Measurements from ENCODE around the gene TTLL11.
A peak's percentile ranks its signal among the peaks of the same experiment; 100 is the strongest.
"Not testable (repeated sequence)": the region's sequence is repeated elsewhere in the genome, so short reads cannot be mapped to it uniquely, and the experiment has no call there.

Gene TTLL11

DNA sequence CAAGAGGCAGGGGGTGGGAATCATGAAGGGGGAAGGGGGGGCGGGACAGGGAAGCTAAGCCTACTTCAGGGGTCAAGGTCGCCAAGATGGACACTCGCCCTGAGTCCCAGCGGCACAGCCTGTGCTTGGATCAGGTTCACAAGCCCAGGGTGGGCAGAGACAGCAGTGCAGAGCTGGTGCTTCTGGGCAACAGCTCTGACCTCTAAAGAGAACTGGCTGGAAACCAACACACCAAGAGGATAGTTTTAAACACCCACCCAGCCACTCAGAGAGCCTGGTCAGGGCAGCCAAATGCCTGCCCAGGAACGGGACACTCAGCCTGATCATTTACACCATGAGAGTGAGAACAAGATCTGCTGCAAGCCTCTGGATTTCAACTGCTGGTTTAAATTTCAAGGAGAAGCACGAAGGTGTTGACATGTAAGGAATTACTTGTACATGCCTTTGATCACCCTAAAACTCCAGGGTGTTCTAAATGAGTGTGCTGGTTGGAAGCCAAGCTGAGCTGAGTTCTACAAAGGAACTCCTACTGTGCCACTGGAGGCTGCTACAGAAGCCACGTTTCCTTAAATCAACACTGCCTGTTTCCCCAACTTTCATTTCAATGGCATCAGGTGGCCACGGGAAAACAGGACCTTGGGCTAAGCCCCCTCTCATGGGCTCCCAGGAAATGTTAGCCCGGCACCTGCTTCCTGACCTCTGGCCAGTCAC is 91.5 kb downstream of the TTLL11 start:
- Histone ChIP-seq H3K27me3 (ENCODE audit: control insufficient read depth, low read length) (no peaks in the 10 kb centered on the region), H3K36me3 (ENCODE audit: control insufficient read depth, low read length) (no peaks in the 10 kb centered on the region), H3K4me2 (ENCODE audit: low read length) (no peak overlapping the region), H3K9me3 (ENCODE audit: control insufficient read depth, insufficient read depth, low read length) (no peaks in the 10 kb centered on the region), H3K4me1 (ENCODE audit: control insufficient read depth, low read length) (peaks cover 14% of the 10 kb centered on the region), H3F3A (ENCODE audit: control insufficient read depth, insufficient read depth) (no peaks in the 10 kb centered on the region), H4K20me1 (ENCODE audit: control insufficient read depth, insufficient read depth, low read depth, low read length) (no peaks in the 10 kb centered on the region), H3K4me3 (ENCODE audit: low read length) (no peak overlapping the region), H3K27ac (ENCODE audit: low read depth, low read length) (no peak overlapping the region), H3K79me2 (ENCODE audit: control insufficient read depth, low read length) (no peaks in the 10 kb centered on the region), H3K9me2 (replicated peaks; ENCODE audit: control insufficient read depth, low read length) (no peaks in the 10 kb centered on the region)
- no peak for TF ChIP-seq EZH2phosphoT487 (IDR thresholded peaks at IDR 0.05; ENCODE audit: borderline replicate concordance, low read length)
- TF ChIP-seq, protein P1, sequence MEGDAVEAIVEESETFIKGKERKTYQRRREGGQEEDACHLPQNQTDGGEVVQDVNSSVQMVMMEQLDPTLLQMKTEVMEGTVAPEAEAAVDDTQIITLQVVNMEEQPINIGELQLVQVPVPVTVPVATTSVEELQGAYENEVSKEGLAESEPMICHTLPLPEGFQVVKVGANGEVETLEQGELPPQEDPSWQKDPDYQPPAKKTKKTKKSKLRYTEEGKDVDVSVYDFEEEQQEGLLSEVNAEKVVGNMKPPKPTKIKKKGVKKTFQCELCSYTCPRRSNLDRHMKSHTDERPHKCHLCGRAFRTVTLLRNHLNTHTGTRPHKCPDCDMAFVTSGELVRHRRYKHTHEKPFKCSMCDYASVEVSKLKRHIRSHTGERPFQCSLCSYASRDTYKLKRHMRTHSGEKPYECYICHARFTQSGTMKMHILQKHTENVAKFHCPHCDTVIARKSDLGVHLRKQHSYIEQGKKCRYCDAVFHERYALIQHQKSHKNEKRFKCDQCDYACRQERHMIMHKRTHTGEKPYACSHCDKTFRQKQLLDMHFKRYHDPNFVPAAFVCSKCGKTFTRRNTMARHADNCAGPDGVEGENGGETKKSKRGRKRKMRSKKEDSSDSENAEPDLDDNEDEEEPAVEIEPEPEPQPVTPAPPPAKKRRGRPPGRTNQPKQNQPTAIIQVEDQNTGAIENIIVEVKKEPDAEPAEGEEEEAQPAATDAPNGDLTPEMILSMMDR (IDR thresholded peaks at IDR 0.05; ENCODE audit: low read depth, low read length, poor library complexity, severe bottlenecking): no peak

DNA sequence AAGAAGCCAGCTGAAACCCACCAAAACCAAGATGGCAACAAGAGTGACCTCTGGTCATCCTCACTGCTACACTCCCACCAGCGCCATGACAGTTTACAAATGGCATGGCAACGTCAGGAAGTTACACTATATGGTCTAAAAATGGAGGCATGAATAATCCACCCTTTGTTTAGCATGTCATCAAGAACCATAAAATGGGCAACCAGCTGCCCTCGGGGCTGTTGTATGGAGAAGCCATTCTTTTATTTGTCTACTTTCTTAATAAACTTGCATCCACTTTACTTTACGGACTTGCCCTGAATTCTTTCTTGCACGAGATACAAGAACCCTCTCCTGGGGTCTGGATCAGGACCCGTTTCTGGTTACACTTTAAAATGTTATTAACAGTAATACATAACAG is 92.6 kb downstream of the TTLL11 start:
- not testable (repeated sequence) for H3K27ac ChIP-seq (ENCODE audit: low read depth, low read length); H3K4me3 ChIP-seq (ENCODE audit: low read length); H3K4me2 ChIP-seq (ENCODE audit: low read length); H3K27me3 ChIP-seq (ENCODE audit: control insufficient read depth, low read length); H3K79me2 ChIP-seq (ENCODE audit: control insufficient read depth, low read length); H4K20me1 ChIP-seq (ENCODE audit: control insufficient read depth, insufficient read depth, low read depth, low read length); H3K9me3 ChIP-seq (ENCODE audit: control insufficient read depth, insufficient read depth, low read length); H3F3A ChIP-seq (ENCODE audit: control insufficient read depth, insufficient read depth); H3K9me2 ChIP-seq (replicated peaks; ENCODE audit: control insufficient read depth, low read length); H3K36me3 ChIP-seq (ENCODE audit: control insufficient read depth, low read length)
- H3K4me1 ChIP-seq (ENCODE audit: control insufficient read depth, low read length): peaks cover 14% of the 10 kb centered on the region

DNA sequence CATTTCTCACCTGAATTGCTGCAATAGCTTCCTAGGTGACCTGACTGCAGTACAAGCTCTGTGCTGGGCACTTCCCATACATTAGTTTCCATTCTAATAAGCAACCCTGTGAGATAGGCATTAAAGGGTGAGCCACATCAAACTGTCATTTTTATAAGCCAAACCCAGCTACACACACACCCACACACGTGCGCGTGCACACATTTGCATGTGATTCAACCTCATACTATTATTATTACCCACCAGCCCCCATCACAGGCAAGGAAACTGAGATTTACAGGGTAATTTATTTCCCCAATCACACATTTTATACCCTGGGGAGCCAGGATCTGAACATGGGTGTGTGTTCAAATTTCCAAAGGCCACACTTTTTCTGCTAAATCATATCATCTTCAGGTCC is 93.6 kb downstream of the TTLL11 start:
- H3F3A ChIP-seq (ENCODE audit: control insufficient read depth, insufficient read depth): no peaks in the 10 kb centered on the region
- H3K9me3 ChIP-seq (ENCODE audit: control insufficient read depth, insufficient read depth, low read length): no peaks in the 10 kb centered on the region
- H3K27ac ChIP-seq (ENCODE audit: low read depth, low read length): no peak overlapping the region
- H3K27me3 ChIP-seq (ENCODE audit: control insufficient read depth, low read length): no peaks in the 10 kb centered on the region
- H3K79me2 ChIP-seq (ENCODE audit: control insufficient read depth, low read length): no peaks in the 10 kb centered on the region
- H4K20me1 ChIP-seq (ENCODE audit: control insufficient read depth, insufficient read depth, low read depth, low read length): no peaks in the 10 kb centered on the region
- TF ChIP-seq, protein P1 (IDR thresholded peaks at IDR 0.05; ENCODE audit: low read depth, low read length, poor library complexity, severe bottlenecking): no peak
- TF ChIP-seq EZH2phosphoT487 (IDR thresholded peaks at IDR 0.05; ENCODE audit: borderline replicate concordance, low read length): no peak
- H3K9me2 ChIP-seq (replicated peaks; ENCODE audit: control insufficient read depth, low read length): no peaks in the 10 kb centered on the region
- H3K4me3 ChIP-seq (ENCODE audit: low read length): peak overlapping the region; percentile 20
- peaks cover 14% of the 10 kb centered on the region for H3K4me1 ChIP-seq (ENCODE audit: control insufficient read depth, low read length)
- H3K36me3 ChIP-seq (ENCODE audit: control insufficient read depth, low read length): no peaks in the 10 kb centered on the region
- H3K4me2 ChIP-seq (ENCODE audit: low read length): peak overlapping the region; percentile 30

DNA sequence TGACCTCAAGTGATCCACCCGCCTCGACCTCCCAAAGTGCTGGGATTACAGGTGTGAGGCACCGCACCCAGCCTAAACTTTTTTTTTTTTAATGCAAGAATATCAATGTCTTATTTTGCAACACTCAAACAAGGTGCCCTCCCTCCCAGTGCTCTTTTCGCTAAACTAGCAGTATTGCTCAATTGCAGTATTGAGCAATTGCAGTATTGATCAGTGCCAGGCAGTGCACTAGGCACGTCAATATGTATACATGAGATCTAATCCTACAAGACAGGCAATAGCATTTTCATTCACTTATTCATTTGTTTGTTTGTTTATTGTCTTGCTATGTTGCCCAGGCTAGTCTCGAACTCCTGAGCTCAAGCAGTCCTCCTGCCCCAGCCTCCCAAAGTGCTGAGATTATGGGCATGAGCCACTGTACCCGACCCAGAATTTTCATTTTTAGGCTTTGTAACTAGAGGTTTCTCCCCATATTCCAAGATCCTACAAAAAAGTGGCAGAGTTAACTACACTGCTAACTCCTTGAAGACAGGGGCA is 94.5 kb downstream of the TTLL11 start:
- no peak overlapping the region for H3K4me2 ChIP-seq (ENCODE audit: low read length)
- H3K79me2 ChIP-seq (ENCODE audit: control insufficient read depth, low read length): no peaks in the 10 kb centered on the region
- H3F3A ChIP-seq (ENCODE audit: control insufficient read depth, insufficient read depth): no peaks in the 10 kb centered on the region
- H3K4me3 ChIP-seq (ENCODE audit: low read length): no peak overlapping the region
- H3K4me1 ChIP-seq (ENCODE audit: control insufficient read depth, low read length): peaks cover 14% of the 10 kb centered on the region
- TF ChIP-seq EZH2phosphoT487 (IDR thresholded peaks at IDR 0.05; ENCODE audit: borderline replicate concordance, low read length): no peak
- TF ChIP-seq, protein P1 (IDR thresholded peaks at IDR 0.05; ENCODE audit: low read depth, low read length, poor library complexity, severe bottlenecking): no peak
- H3K27ac ChIP-seq (ENCODE audit: low read depth, low read length): no peak overlapping the region
- no peaks in the 10 kb centered on the region for H3K36me3 ChIP-seq (ENCODE audit: control insufficient read depth, low read length)
- H4K20me1 ChIP-seq (ENCODE audit: control insufficient read depth, insufficient read depth, low read depth, low read length): no peaks in the 10 kb centered on the region
- no peaks in the 10 kb centered on the region for H3K9me2 ChIP-seq (replicated peaks; ENCODE audit: control insufficient read depth, low read length)
- no peaks in the 10 kb centered on the region for H3K9me3 ChIP-seq (ENCODE audit: control insufficient read depth, insufficient read depth, low read length)
- H3K27me3 ChIP-seq (ENCODE audit: control insufficient read depth, low read length): no peaks in the 10 kb centered on the region

Measured in DOHH2 (cell line).